Tibial artery (tissue), 4 donors: ENCODE measurements around the gene THAP2.
A peak's percentile ranks its signal among the peaks of the same experiment; 100 is the strongest.

Experiments
- DNase-seq, 2 donors: peaks; one replicate each; pipeline ENCODE4 v3.0.0-alpha.2; 2019
- H3K27ac ChIP-seq, 2 donors: fragments of 200-600 bp; sonication (generic) in 1 of 2; 1 replicate in 1 of 2; 2 replicates in 1 of 2; pipeline ENCODE4 v1.5.1; 2018 to 2019; ENCODE audit warnings: mild to moderate bottlenecking in 1 of 2
- H3K27me3 ChIP-seq, 2 donors: fragments of 200-600 bp; sonication (generic) in 1 of 2; one replicate each; pipeline versions ENCODE4 v1.5.1 to v1.6.0; 2016 to 2019
- H3K36me3 ChIP-seq, 3 donors: fragments of 200-600 bp; sonication (generic) in 2 of 3; one replicate each; pipeline ENCODE4 v1.5.1; 2016 to 2019; ENCODE audit warnings: mild to moderate bottlenecking in 2 of 3
- H3K4me1 ChIP-seq, 4 donors: fragments of 200-600 bp; sonication (generic) in 2 of 4; 1 replicate in 3 of 4; 2 replicates in 1 of 4; pipeline ENCODE4 v1.5.1; 2016 to 2019
- H3K4me3 ChIP-seq, 2 donors: fragments of 200-600 bp; sonication (generic) in 1 of 2; 1 replicate in 1 of 2; 2 replicates in 1 of 2; pipeline ENCODE4 v1.5.1; 2018 to 2019; ENCODE audit warnings: mild to moderate bottlenecking in 2 of 2
- H3K9me3 ChIP-seq, 3 donors: fragments of 200-600 bp; sonication (generic) in 1 of 3; one replicate each; pipeline ENCODE4 v1.5.1; 2016 to 2019
- CTCF ChIP-seq, 2 experiments: fragments of 200-600 bp in 1 of 2; fragments of 450-650 bp in 1 of 2; IDR thresholded peaks; one replicate each; pipeline ENCODE4 v1.5.1; 2017 to 2019; ENCODE audit warnings: antibody characterized with exemption in 2 of 2, mild to moderate bottlenecking in 1 of 2, moderate library complexity in 1 of 2
- intact Hi-C: fragments of 100-400 bp; cut with DNase I; formaldehyde crosslinking; loops from one replicate; pipeline ENCODE4 v1.15.0; 2023; ENCODE audit warnings: low total_unique reads

Gene THAP2

DNA sequence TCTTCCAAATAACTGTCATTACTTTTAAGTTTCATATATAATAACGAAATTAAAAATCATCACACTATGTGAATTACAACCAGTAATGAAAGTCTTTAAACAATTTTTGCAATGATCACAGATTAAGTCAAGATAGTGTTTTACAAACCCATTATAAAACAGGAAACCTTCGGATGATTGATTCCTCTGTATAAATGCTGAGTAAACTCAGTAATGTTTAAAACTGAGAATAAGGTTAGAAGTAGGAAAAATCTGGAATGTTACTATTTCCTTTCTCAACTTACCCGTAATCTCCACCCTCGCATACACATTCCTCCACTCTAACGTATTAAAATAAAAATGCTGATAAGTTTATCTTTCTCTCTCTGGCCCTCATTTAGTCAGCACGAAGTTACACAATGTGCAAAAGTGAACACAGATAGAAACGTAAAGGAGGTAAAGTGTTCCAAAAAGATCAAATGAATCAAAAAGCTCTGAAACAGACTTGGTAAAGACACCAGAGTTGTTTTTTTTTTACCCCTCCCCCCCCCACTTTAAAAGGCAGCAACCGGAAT, 2.0 kb upstream of the THAP2 start:
- Histone ChIP-seq H3K27me3 (no peaks in the 10 kb centered on the region), H3K4me1 (peaks cover 0 to 41% (median 13%) of the 10 kb centered on the region in 4 donors), H3K36me3 (peaks cover 22 to 29% (median 28%) of the 10 kb centered on the region in 3 donors), H3K27ac (peak overlapping the region in 1 of 2 donors; percentile 91), H3K9me3 (no peaks in the 10 kb centered on the region), H3K4me3 (peak overlapping the region; percentile 77 to 81)
- intact Hi-C loops, result loop anchor here (2.0 kb wide), 1 partner anchor 93 kb away; the partner anchor contains the start of gene RAB21
- TF ChIP-seq CTCF (IDR thresholded peaks at IDR 0.05), result no peak
- no peak for DNase-seq

DNA sequence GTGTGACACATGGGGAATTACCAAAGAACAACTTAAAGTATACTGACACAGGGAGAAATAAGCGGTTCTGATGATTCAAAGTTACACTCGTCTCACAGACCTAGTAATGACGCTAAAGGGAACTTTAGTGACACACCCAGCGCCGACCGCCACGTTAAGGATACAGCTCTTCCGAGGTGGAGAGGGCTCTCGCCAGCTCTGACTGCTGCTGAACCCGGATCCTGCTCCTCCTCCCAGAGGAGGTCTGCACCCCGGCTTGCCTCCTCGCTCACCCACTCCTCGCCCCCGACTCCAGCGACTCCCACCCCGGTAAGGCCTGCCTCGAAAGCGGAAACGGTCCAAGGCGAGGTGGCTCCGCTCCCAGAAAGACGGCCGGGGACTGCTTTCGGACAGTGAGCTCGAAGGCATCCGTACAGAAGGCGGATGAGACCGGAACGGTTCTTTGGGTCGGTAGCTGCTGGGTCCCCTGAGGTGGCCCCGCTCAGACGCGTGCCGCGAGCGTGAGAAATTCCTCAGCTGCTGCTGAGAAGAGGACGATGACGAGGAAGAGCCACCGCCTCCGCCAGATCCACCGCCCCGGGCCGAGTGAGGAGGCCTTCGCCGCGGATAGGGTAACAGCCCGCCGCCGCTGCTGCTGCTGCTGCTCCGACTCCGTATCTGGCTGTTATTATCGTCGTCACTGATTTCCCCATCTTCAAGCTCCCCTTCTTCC, 1.1 kb upstream of the THAP2 start:
- Histone ChIP-seq H3K4me1 (peaks cover 0 to 41% (median 13%) of the 10 kb centered on the region in 4 donors), H3K36me3 (peaks cover 12 to 21% (median 19%) of the 10 kb centered on the region in 3 donors), H3K27me3 (no peaks in the 10 kb centered on the region), H3K27ac (peak overlapping the region; percentile 91 to 97), H3K9me3 (no peaks in the 10 kb centered on the region), H3K4me3 (peak overlapping the region; percentile 77 to 81)
- intact Hi-C loops, result loop anchor here (2.0 kb wide), 1 partner anchor 92 kb away; the partner anchor contains the start of gene RAB21
- TF ChIP-seq CTCF (IDR thresholded peaks at IDR 0.05), result no peak
- DNase-seq, result peak; percentile 47 to 77

- intact Hi-C loops, result no loop called here
- Histone ChIP-seq H3K36me3 (peaks cover 0 to 7% (median 5%) of the 10 kb centered on the region in 3 donors), H3K27ac (peak overlapping the region; percentile 91 to 97), H3K27me3 (no peaks in the 10 kb centered on the region), H3K4me3 (peak overlapping the region; percentile 77 to 81), H3K4me1 (peaks cover 0 to 41% (median 13%) of the 10 kb centered on the region in 4 donors), H3K9me3 (no peaks in the 10 kb centered on the region)
- no peak for DNase-seq
- TF ChIP-seq CTCF (IDR thresholded peaks at IDR 0.05), result no peak
These were observed 449 bp downstream of the THAP2 start for GRCh38 chr12:71664411-71665089.

- no peak for TF ChIP-seq CTCF (IDR thresholded peaks at IDR 0.05)
- DNase-seq, result no peak
- intact Hi-C loops, result no loop called here
- peak overlapping the region; percentile 77 to 81 for H3K4me3 ChIP-seq
- peaks cover 0 to 36% (median 13%) of the 10 kb centered on the region in 4 donors for H3K4me1 ChIP-seq
- no peaks in the 10 kb centered on the region for H3K27me3 ChIP-seq
- H3K36me3 ChIP-seq, result peaks cover 0 to 1% (median 0%) of the 10 kb centered on the region in 3 donors
- no peaks in the 10 kb centered on the region for H3K9me3 ChIP-seq
- peak overlapping the region; percentile 91 to 97 for H3K27ac ChIP-seq
These were observed 976 bp downstream of the THAP2 start for GRCh38 chr12:71665090-71665463.

DNA sequence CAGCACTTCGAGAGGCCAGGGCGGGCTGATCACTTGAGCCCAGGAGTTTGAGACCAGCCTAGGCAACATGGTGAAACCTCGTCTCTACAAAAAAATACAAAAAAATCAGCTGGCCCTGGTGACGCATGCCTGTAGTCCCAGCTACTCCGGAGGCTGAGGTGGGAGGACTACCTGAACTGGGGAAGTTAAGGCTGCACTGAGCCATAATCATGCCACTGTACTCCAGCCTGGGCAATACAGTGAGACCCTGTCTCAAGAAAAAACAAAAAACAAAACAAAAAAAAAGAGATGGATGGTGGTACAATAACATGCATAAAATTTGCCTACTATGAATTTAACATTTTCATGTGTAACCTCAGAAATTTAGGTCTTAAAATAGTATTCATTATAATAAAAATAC, 2.2 kb downstream of the THAP2 start:
- Histone ChIP-seq H3K36me3 (no peaks in the 10 kb centered on the region), H3K4me3 (no peak overlapping the region), H3K4me1 (peaks cover 0 to 24% (median 6%) of the 10 kb centered on the region in 4 donors), H3K27ac (no peak overlapping the region), H3K27me3 (no peaks in the 10 kb centered on the region), H3K9me3 (no peaks in the 10 kb centered on the region)
- DNase-seq, result no peak
- TF ChIP-seq CTCF (IDR thresholded peaks at IDR 0.05), result no peak
- intact Hi-C loops, result no loop called here
